ENCODE data around the gene KANSL1.

DNA sequence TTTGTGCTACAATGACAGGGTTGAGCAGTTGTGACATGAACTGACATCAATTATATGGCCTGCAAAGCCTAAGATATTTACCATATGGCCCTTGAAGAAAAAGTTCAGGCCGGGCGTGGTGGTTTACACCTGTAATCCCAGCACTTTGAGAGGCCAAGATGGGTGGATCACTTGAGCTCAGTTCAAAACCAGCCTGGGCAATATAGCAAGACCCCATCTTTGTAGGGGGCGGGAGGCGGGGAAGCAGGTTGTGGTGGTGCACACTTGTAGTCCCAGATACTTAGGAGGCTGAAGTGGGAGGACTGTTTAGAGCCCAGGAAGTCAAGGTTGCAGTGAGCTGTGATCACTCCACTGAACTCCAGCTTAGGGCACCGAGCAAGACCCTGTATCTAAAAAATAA, 145.8 kb downstream of the KANSL1 start:
- TF ChIP-seq CTCF (IDR thresholded peaks at IDR 0.05): no peak
- no peak for TF ChIP-seq POLR2A (IDR thresholded peaks at IDR 0.05)
- TF ChIP-seq EP300 (IDR thresholded peaks at IDR 0.05): no peak
